ELR (cell line): ENCODE results near the gene GNG4.
"Not testable (repeated sequence)": the region's sequence is repeated elsewhere in the genome, so short reads cannot be mapped to it uniquely, and the experiment has no call there.

Source experiments
- DNase-seq: peaks from one replicate; pipeline ENCODE4 v3.0.0-alpha.2; 2015; ENCODE audit warnings: low read depth

The GNG4 gene

DNA sequence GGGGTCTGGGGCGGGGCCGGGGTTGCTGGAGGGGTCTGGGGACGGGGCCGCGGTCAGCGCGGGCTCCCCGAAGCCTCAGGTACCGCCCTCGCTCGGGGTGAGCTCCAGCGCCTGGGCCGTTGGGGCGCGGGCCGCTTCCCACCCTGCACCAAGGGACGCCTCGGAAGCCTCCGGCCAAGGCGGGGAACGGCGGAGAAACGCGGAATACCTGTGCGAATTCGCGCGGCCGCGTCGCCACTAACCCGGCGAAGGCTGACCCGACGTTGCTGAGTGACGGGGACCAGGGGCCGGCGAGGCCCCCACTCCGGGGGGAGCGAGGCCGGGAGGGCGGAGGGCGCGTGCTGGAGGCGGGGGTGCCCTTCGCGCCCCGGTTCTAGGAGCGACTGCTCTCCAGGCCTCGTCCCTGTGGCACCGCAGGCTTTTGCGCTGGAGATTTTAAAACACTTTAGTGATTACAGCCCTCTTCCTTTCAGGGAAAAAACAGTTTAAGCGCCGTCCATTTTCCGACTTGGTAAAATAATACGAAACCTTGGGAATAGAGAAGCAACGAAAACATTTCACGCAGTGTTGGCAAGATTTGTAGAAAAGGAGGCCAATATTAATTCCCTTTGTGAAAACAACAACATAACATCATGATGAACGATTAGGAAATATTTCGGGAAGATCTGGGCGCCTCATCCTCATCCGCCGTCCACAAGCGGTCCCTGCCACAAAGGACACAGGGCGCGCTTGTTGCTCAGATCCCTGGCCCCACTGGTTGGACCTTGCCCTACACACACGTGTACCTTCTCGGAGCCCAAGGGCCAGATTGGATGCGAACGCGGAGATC is 971 bp upstream of the GNG4 start:
- DNase-seq, result no peak

DNA sequence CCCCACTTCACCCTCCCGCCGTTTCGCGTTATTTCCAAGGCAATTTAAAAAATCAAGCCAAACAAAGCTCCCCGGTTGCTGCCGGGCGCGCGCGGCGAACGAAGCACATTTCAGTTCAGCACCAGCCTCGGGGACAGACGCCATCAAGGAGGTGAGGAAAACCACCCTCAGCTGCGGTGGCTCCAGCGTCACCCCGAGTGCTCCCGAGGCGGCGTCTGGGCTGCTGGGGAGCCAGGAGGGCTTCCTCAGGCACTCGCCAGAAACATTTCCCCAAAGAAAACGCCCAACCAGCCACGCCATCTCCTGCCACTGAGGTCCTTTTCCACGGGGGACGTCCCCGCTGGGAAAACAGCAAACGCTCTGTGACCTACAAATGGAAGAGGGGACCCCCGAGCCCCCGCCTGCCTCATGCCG is 623 bp downstream of the GNG4 start:
- peak; percentile 65 for DNase-seq

DNA sequence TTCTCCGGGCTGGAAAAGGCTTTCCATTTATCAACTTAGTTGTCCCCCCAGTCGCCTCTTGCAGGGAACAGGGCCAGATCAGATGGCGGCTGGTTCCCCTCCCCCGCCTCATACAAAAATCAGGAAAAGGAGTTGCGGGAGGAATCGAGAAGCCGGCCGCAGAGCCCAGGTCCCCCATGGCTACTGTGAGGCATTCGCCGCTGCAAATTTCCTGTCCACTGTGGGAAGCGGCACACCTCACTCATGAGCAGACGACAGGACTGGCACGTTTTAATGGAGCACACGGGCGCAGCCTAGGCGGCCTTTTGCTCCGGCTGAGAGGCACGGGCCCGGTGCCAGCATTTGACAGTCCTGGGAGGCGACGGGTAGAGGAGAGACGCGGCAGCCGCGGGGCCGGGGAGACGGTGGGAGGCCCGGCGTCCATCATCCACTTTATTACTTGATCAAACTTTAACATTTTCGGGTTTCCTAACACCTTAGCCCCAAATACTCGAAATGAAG is 1.1 kb downstream of the GNG4 start:
- no peak for DNase-seq

GRCh38 chr1:235647537-235647936 is 2.0 kb downstream of the GNG4 start:
- not testable (repeated sequence) for DNase-seq

DNA sequence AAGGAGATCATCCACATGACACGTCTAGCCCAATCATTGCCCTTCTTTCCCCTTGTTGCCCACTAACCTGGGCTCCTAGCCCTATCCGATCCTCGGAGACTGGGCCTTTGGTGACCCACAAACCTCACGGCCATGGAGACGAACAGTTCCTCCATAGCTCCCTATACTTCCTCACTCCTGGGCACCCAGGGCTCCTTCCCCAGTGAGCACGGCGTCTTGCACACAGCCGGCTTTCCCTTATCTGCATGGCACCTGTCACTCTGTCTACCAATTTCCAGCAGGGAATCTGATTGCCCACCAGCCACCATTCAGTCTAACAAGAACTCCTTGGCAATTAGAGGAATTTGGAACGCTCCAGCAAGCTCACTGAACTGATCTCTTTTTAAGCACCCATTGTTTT is 3.1 kb downstream of the GNG4 start:
- no peak for DNase-seq

DNA sequence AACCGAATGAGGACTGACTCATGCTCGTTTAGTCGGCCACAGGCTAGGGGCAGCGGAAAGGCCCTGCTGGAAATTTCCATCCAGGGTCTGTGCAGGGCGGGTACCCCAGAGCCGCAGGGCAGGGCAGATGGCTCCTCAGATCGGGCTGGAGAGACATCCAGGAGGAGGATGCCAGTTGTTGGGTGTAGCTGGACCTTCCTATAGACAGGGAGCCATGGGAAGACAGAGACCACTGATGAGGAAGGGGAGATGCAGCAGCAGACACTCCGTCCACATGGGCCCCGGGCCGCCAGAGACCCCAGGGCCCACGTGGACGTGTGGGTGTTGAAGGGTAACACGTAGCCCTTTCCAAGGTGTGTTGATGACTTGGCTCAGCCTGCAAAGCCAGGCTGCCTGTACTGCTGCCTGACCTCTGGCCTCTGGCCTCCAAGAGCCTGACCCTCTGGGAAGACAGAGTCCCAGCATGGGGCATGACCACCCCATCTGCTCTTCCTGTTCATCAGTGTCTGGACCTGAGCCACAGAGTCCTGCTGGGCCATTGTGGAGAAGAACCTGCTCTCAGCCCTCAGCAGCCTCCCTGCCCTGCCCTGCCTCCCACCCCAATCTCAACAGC is 4.8 kb downstream of the GNG4 start:
- DNase-seq, result no peak

DNA sequence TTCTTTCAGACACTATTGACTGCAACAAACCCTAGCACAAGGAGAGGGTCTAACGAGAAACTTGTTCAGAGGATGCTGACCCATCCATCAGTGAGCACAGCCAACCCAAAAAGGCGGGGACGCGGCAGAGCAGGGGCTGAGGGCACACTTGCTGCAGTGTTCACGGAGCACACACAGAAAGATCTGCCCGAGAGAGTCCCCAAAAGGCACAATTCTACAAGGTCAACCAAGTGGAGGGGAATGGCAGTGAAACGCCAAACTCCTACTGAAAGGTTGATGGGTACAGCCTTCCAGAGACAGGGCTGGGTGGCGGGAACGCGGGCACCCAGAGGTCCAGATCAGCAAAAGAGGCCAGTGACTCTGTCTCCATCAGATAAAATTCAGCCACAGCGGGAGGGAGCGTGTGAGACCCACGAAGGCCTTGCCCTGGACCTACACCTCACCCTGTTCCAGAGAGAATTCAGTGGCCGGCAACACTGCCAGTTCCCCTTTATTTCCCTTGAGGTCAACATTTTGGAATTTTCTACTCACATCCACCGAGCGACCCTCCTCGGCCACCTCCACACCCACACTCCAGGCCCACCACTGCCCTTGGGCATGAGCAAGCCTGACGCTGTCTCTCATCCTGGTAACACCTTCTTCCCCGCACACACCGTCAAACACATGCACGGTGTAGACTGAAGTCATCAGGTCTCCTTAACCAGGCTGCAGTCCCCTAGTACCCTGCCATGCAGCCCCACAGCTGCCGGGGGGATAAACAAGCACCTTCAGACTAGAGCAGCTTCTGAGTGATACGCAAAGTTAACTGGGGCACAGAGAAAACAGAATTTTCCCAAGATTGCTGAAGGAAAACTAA is 5.5 kb downstream of the GNG4 start:
- DNase-seq, result no peak

GRCh38 chr1:235642943-235643371 is 6.6 kb downstream of the GNG4 start:
- DNase-seq, result no peak

DNA sequence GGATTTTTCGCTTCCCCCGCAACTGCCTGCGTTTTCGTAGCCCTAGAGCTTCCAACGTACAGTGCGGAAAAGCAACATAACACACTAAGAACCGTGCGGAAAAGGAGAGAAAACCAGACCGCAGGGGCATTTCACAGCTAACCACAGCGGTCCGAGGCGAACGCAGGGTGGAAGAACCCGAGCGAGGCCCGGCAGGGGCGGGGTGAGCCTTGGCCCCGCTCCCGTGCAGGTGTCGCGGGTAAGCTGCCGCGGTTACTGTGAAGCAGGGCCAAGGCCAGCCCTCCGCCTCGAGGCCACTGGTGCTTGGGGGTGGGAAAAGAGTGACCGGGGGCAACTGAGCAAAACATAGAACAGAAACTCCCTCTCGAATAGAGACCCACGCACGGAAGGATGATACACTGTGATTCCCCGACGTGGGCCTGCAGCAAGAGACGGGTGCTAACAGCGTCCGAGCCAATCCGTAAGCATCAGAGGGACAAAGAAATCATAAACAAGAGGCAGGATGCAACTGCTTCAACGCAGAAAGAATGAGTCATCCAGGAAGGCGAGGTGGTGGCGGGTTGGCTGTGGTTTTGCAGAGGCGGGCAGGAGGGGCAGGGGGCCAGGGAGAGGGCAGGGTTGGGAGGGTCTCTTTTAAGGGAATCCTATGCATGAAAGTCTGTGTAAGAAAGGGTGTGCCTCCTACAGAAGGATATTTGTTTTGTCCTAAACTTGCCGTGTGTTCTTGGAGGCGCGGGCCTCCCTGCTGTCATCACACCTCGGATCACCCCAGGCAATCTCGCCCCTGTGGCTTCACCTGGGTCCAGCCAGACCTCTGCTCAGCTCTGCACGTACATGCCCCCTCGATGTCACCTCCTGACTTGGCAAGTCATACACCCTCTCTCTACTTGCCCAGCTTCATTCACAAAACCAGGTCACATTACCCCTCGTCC is 7.3 kb downstream of the GNG4 start:
- DNase-seq, result peak; percentile 77

DNA sequence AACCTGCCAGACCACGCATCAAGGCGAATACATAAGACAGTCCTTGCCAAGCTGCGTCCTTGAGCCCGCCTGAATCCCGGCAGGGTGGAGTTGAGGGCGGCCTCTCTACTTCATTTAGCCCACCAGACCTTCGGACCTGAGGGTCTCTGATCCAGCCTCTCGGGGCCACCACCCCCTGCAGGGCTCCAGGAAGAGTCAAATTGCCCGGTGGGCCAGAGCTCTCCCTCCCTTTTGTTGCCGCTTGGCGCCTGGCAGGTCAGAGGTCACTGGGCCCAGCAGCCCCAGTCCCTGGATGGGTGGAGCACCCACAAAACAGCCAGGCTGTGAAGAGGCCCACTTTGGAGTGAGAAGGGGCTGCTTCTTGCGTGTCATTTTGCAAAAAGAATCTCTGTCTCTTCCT is 9.0 kb downstream of the GNG4 start:
- no peak for DNase-seq

DNA sequence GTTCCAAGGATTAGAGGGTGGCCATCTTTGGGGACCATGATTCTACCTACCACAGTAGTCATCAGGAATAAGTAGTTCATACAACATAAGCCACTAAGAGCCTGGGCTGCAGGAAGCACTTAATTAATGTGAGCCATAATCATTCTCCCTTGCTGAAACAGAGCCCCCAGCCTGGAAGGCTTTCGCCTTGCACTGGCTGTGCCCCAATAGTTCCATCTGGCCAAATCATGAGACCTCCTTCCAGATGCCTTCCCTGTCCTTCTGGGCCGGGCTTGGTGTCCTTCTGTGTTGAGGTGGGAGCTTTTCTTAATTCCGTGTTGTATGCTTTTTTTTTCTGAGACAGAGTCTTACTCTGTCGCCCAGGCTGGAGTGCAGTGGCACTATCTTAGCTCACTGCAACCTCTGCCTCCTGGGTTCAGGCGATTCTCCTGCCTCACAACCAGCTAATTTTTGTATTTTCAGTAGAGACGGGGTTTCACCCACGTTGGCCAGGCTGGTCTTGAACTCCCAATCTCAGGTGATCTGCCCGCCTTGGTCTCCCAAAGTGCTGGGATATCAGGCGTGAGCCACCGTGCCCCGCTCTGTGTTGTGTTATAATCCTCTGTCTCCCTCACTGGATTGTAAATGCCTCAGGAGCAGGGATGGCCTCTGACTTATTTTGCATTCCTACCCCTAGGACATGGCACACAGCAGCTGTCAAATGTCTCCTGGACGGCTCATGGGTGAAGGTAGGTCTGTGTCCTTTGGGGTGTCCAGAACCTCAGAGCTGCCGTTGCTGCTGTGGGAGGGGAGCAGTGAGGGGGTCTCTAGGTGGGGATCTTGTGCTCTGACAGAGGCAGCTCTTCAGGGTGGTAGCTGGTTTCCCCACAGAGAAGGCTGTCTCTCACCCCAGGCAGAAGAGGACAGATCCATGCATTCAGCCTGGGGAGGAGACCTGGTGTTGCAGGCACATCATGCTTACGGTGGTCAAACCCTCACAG is 10.1 kb downstream of the GNG4 start:
- no peak for DNase-seq

GRCh38 chr1:235638612-235639011 is 11.0 kb downstream of the GNG4 start:
- DNase-seq, result not testable (repeated sequence)

- DNase-seq, result no peak
Observed at GRCh38 chr1:235637756-235638534, 11.6 kb downstream of the GNG4 start.

DNA sequence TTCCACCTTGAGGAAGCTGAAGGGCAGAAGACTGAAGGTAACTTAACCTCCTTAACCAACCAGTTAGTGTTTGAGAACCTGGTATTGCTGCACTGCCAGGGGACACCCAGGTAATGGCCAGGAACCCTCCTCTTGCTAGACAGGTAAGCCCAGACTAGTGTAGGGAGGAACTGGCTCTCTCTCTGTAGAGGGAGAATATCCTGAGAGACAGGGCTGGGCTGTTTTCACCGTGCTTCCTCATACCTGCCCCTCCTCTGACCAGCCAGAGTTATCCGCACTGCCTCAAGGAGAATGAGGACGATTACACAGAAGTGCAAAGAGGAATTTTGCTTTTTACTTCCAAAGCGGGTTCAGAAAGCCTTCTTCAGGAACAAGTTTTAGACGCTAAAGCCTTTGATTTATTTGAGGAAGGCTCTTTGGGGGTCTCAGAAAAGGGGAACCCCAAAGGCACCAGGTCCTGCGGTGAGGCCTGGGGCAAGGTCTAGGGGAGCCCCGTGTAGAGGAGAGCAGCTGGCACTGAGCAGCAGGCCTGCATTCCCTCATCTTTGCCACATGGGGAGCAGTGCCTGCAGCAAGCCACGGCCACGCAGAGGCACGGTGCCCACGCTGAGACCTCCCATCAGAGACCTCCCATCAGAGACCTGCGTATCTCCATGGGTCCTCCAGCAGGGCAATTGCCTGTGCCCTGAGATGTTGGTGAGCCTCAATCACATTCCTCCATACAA is 13.5 kb downstream of the GNG4 start:
- no peak for DNase-seq

DNA sequence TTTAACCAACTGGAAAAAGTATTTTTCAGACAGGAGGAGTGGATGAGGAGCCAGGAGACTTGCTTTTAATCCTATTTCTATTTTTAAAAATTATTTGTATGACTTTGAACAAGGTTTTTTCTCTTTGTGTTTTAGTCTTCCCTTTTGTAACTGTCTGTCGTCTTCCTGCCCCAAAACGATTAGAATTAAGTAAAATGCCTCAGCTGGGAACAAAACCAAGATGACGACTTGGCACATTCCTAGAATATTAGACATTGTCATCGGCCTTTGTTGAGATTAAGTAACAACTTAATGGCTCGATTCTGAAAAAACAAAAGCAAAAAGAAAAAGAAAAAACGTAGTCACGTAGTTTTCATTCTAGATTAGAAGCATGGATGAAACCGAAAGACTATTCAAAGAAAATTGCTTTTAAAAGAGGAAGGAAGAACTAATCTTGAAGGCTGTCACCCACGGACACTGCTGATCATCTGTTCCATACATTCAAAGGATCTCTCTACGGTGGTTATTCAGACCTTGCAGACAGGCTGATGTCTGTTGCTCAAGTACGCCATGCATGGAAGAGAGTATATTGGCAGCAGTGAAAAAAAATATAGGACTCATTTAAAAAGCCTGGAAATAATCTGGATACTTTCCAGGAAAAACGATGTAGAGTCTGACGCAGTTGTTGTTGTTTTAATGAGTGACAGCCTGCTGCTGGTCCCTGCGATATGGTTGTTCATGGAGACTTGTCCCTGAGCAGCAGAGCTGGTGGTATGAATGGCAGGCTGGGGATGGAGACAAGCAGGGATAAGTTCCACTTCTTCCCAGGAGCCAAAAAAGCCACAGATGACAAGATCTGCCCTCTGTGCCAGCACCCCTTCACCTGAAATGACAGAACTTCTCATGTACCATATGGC is 16.8 kb downstream of the GNG4 start:
- peak; percentile 69 for DNase-seq

GRCh38 chr1:235631816-235632215 is 17.8 kb downstream of the GNG4 start:
- no peak for DNase-seq

DNA sequence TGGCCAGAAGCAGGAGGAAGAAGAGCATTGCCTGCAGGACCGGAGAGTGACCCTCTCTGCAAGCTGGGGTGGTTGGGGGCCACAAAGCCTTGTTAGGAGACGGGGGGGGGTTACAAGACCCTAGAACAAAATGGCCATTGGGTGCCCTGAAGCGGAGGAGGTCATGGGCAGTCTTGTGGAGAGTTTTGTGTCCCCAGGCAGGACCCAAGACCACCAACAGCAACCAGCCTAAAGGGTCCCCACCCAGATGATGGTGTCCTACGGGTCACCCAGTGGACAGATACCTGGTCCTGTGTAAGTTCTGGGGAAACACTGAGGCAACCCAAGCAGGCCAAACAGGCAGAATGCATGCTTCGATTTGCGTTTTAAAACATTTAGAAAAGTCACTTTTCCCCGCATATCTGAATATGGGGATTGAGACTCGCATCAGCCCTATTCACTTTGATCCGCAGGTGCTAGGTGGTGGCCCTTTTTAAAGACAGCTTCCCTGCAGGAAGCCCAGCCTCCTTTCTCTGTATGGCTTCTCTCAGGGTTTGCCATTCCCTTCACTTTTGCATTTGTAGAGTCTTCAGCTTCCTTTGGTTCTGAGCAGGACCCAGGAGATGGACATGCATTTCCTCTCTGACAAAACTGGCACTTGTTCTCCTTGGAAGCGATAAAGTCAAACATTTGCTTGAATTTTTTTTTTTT is 21.1 kb downstream of the GNG4 start:
- no peak for DNase-seq
